HEK293 (cell line): ENCODE measurements around the gene LINC00237.

Experiments used
- ATF2 ChIP-seq: fragments of 450-650 bp; formaldehyde crosslinking; IDR thresholded peaks from 2 replicates; pipeline ENCODE4 v1.5.1; 2016; ENCODE audit warnings: missing biosample characterization, missing genetic modification characterization, low read depth
- BCL11B ChIP-seq: fragments of 450-650 bp; formaldehyde crosslinking; IDR thresholded peaks from 2 replicates; pipeline ENCODE4 v1.5.1; 2016; ENCODE audit warnings: low read depth, missing biosample characterization, missing genetic modification characterization
- CTCF ChIP-seq: fragments of 450-650 bp; formaldehyde crosslinking; IDR thresholded peaks from 2 replicates; pipeline ENCODE4 v1.5.1; 2016; ENCODE audit warnings: missing biosample characterization, missing genetic modification characterization
- KLF1 ChIP-seq: fragments of 450-650 bp; formaldehyde crosslinking; IDR thresholded peaks from 2 replicates; pipeline ENCODE4 v1.5.1; 2016; ENCODE audit warnings: missing biosample characterization, missing genetic modification characterization
- MZF1 ChIP-seq: fragments of 450-650 bp; formaldehyde crosslinking; IDR thresholded peaks from 2 replicates; pipeline ENCODE4 v1.5.1; 2017; ENCODE audit warnings: missing biosample characterization, missing genetic modification characterization, borderline replicate concordance
- PATZ1 ChIP-seq: fragments of 450-650 bp; formaldehyde crosslinking; IDR thresholded peaks from 2 replicates; pipeline ENCODE4 v1.5.1; 2016; ENCODE audit warnings: missing biosample characterization, missing genetic modification characterization
- PRDM1 ChIP-seq: fragments of 450-650 bp; formaldehyde crosslinking; IDR thresholded peaks from 2 replicates; pipeline ENCODE4; 2016; ENCODE audit warnings: missing biosample characterization, missing genetic modification characterization
- ZEB2 ChIP-seq: fragments of 450-650 bp; formaldehyde crosslinking; IDR thresholded peaks from 2 replicates; pipeline ENCODE4 v1.5.1; 2016; ENCODE audit warnings: missing biosample characterization, missing genetic modification characterization
- ZNF324 ChIP-seq: fragments of 450-650 bp; formaldehyde crosslinking; IDR thresholded peaks from 2 replicates; pipeline ENCODE4 v1.5.1; 2016; ENCODE audit warnings: missing biosample characterization, missing genetic modification characterization
- ZNF354C ChIP-seq: fragments of 450-650 bp; formaldehyde crosslinking; IDR thresholded peaks from 2 replicates; pipeline ENCODE4 v1.5.1; 2016; ENCODE audit warnings: missing biosample characterization, missing genetic modification characterization, low read depth, borderline replicate concordance
- ZNF404 ChIP-seq: fragments of 450-650 bp; formaldehyde crosslinking; IDR thresholded peaks from 2 replicates; pipeline ENCODE4 v1.5.1; 2017; ENCODE audit warnings: missing biosample characterization, missing genetic modification characterization
- ZNF792 ChIP-seq: fragments of 450-650 bp; formaldehyde crosslinking; IDR thresholded peaks from 2 replicates; pipeline ENCODE4 v1.5.1; 2016; ENCODE audit warnings: missing biosample characterization, missing genetic modification characterization

GRCh38 chr20:21101453-21101931, 4.7 kb downstream of the LINC00237 start:
- TF ChIP-seq CTCF, result no peak
- TF ChIP-seq PRDM1 (tag by site-specific recombination), result no peak
- TF ChIP-seq ZEB2 (tag by site-specific recombination), result no peak
- TF ChIP-seq ZNF404 (tag by site-specific recombination), result no peak
- TF ChIP-seq ZNF792 (tag by site-specific recombination), result no peak
- TF ChIP-seq ATF2 (tag by site-specific recombination), result no peak
- no peak for TF ChIP-seq PATZ1 (tag by site-specific recombination)
- no peak for TF ChIP-seq KLF1 (tag by site-specific recombination)
- no peak for TF ChIP-seq ZNF354C (tag by site-specific recombination)
- TF ChIP-seq BCL11B, result no peak
- no peak for TF ChIP-seq MZF1 (tag by site-specific recombination)
- no peak for TF ChIP-seq ZNF324 (tag by site-specific recombination)
